K562 (cell line): Measurements from ENCODE around the gene RASD2. TPM values are rescaled to one million over a fixed set of nuclear protein-coding genes. Genes with fewer than 3 reads are reported as not detected.

Experiments used
- ATAC-seq: fragments of 200-7000 bp; cut with Tn5 transposase; 3 replicates; pipeline ENCODE4 v1.9.1; 2020; ENCODE audit warnings: moderate library complexity
- BruUV-seq: library from RNA; stranded (reverse); fragments of 400-500 nt; replicated peaks from 2 replicates; lab custom pipeline; 2021; lab: Mats Ljungman, UMichigan
- CTCF ChIA-PET: fragments of 300-600 bp; formaldehyde crosslinking; extraction: SDS; loops from one replicate; lab custom pipeline; 2021; ENCODE audit warnings: low intra/inter-chr PET ratio; lab: Yijun Ruan, JAX
- POLR2A ChIA-PET: fragments of 300-600, 350-650 bp; sonication (Branson Sonifier 250); formaldehyde crosslinking; extraction: SDS; loops from one replicate; lab custom pipeline; 2021; ENCODE audit warnings: antibody characterized with exemption, inconsistent platforms; lab: Yijun Ruan, JAX
- DNase-seq, 4 experiments: peaks; one replicate each; pipeline versions ENCODE4 v3.0.0 to v3.0.0-alpha.2; 2011 to 2018; ENCODE audit warnings: low spot score in 3 of 4, mixed read lengths in 3 of 4; ENCODE audit errors: extremely low read depth in 1 of 4
- FAIRE-seq: peaks from 2 replicates; lab custom pipeline; 2011; peaks lifted over from hg19 to GRCh38; lab: Jason Lieb, UNC
- H2AFZ ChIP-seq: 2 replicates; pipeline ENCODE4 v1.6.0; 2011; ENCODE audit warnings: low read depth, low read length, control low read depth, inconsistent platforms
- H3K27ac ChIP-seq: fragments of 200-600 bp; 3 replicates; pipeline ENCODE4 v1.8.0; 2011; ENCODE audit warnings: low read depth, mild to moderate bottlenecking, control low read depth, inconsistent platforms, low read length, moderate library complexity, mixed read lengths; ENCODE audit errors: extremely low read depth
- H3K27me3 ChIP-seq, 2 experiments: fragments of 300-600 bp in 1 of 2; 2 replicates in 1 of 2; 3 replicates in 1 of 2; pipeline versions ENCODE4 v1.6.0 to v1.8.0; 2011; ENCODE audit warnings: inconsistent platforms in 2 of 2, low read length in 2 of 2, mild to moderate bottlenecking in 1 of 2, mixed read lengths in 1 of 2, moderate library complexity in 1 of 2; ENCODE audit not compliant: control insufficient read depth in 2 of 2, insufficient read depth in 2 of 2
- H3K36me3 ChIP-seq: fragments of 300-600 bp; 3 replicates; pipeline ENCODE4 v1.8.0; 2011; ENCODE audit warnings: mild to moderate bottlenecking, low read length, inconsistent platforms; ENCODE audit not compliant: control insufficient read depth, insufficient read depth
- H3K4me1 ChIP-seq, 2 experiments: fragments of 200-600 bp in 1 of 2; replicated peaks in 1 of 2; 2 replicates in 1 of 2; 3 replicates in 1 of 2; pipeline versions ENCODE4 v1.5.1 to v1.8.0; 2011; ENCODE audit warnings: inconsistent platforms in 2 of 2, low read length in 2 of 2, mild to moderate bottlenecking in 1 of 2, mixed read lengths in 1 of 2, moderate library complexity in 1 of 2; ENCODE audit not compliant: control insufficient read depth in 2 of 2, insufficient read depth in 2 of 2
- H3K4me2 ChIP-seq: 2 replicates; pipeline ENCODE4 v1.6.1; 2011; ENCODE audit warnings: low read length, control low read depth, inconsistent platforms, mixed read lengths; ENCODE audit not compliant: insufficient read depth
- H3K4me3 ChIP-seq: fragments of 200-600 bp; sonication (generic), shearing (Covaris generic); 2 replicates; pipeline ENCODE4 v1.5.1; 2016; ENCODE audit warnings: control low read depth, inconsistent platforms
- H3K79me2 ChIP-seq: fragments of 200-600 bp; 3 replicates; pipeline ENCODE4 v1.8.0; 2011; ENCODE audit warnings: low read length, inconsistent platforms; ENCODE audit not compliant: control insufficient read depth, insufficient read depth
- H3K9ac ChIP-seq, 2 experiments: 2 replicates each; pipeline versions ENCODE4 v1.6.0 to v1.6.1; 2011; ENCODE audit warnings: low read depth in 2 of 2, low read length in 2 of 2, control low read depth in 1 of 2, inconsistent platforms in 1 of 2, mild to moderate bottlenecking in 1 of 2, mixed read lengths in 1 of 2; ENCODE audit not compliant: insufficient read depth in 1 of 2
- H3K9me1 ChIP-seq: one replicate; pipeline ENCODE4 v1.6.0; 2011; ENCODE audit warnings: inconsistent platforms, mild to moderate bottlenecking, low read length, moderate library complexity; ENCODE audit not compliant: control insufficient read depth, insufficient read depth
- H3K9me3 ChIP-seq: replicated peaks from 2 replicates; pipeline ENCODE4 v1.5.1; 2011; ENCODE audit warnings: low read depth, low read length, inconsistent platforms; ENCODE audit not compliant: control insufficient read depth, insufficient read depth
- H4K20me1 ChIP-seq: replicated peaks from 2 replicates; pipeline ENCODE4 v1.6.1; 2011; ENCODE audit warnings: low read length, inconsistent platforms, mixed read lengths; ENCODE audit not compliant: control insufficient read depth, insufficient read depth
- ATF4 ChIP-seq: fragments of 450-650 bp; formaldehyde crosslinking; IDR thresholded peaks from 2 replicates; pipeline ENCODE4 v1.4.0; 2022; ENCODE audit warnings: mild to moderate bottlenecking, moderate library complexity
- BCL6 ChIP-seq: fragments of 250-450 bp; sonication (Bioruptor Pico); IDR thresholded peaks from 2 replicates; pipeline ENCODE4 v1.4.0; 2020
- BHLHE40 ChIP-seq: IDR thresholded peaks from 2 replicates; pipeline ENCODE4 v1.6.1; 2011; ENCODE audit warnings: low read length, improper control_type of control experiment
- E2F1 ChIP-seq: sonication (generic); formaldehyde crosslinking; IDR thresholded peaks from 2 replicates; pipeline ENCODE4 v1.8.1; 2023; ENCODE audit warnings: mild to moderate bottlenecking, missing genetic modification reagents, moderate library complexity
- E2F3 ChIP-seq: fragments of 250-450 bp; sonication (Bioruptor Pico); IDR thresholded peaks from 2 replicates; pipeline ENCODE4 v1.4.0; 2020; ENCODE audit warnings: mild to moderate bottlenecking
- GTF2E2 ChIP-seq: fragments of 200-800 bp; sonication (Bioruptor generic); IDR thresholded peaks from 2 replicates; pipeline ENCODE4 v1.6.1; 2016; ENCODE audit warnings: missing genetic modification characterization, missing compliant biosample characterization
- IRF9 ChIP-seq: fragments of 450-650 bp; IDR thresholded peaks from 2 replicates; pipeline ENCODE4 v1.6.1; 2016; ENCODE audit warnings: missing biosample characterization, missing genetic modification characterization
- MYC ChIP-seq, 2 experiments: fragments of 250-450 bp in 1 of 2; sonication (Bioruptor Pico) in 1 of 2; IDR thresholded peaks; 2 replicates each; pipeline versions ENCODE4 v1.5.1 to v1.6.1; 2012 to 2021; ENCODE audit warnings: low read depth in 2 of 2, borderline replicate concordance in 1 of 2, improper control_type of control experiment in 1 of 2, low read length in 1 of 2, mild to moderate bottlenecking in 1 of 2, moderate library complexity in 1 of 2
- NCOA1 ChIP-seq: fragments of 450-650 bp; IDR thresholded peaks from 2 replicates; pipeline ENCODE4 v1.6.1; 2016; ENCODE audit warnings: low read depth
- POLR2H ChIP-seq: IDR thresholded peaks from 2 replicates; pipeline ENCODE4 v1.6.1; 2016; ENCODE audit warnings: missing genetic modification characterization, low read depth, mild to moderate bottlenecking, control low read depth, missing compliant biosample characterization, moderate library complexity
- SIX5 ChIP-seq, 2 experiments: IDR thresholded peaks; 2 replicates each; pipeline ENCODE4 v1.6.1; 2011; ENCODE audit warnings: low read length in 2 of 2, borderline replicate concordance in 1 of 2, low read depth in 1 of 2, mild to moderate bottlenecking in 1 of 2, moderate library complexity in 1 of 2; ENCODE audit not compliant: insufficient read depth in 1 of 2
- ZNF140 ChIP-seq: fragments of 250-450 bp; sonication (Bioruptor Pico); IDR thresholded peaks from 2 replicates; pipeline ENCODE4 v1.8.0; 2021; ENCODE audit warnings: moderate library complexity, mild to moderate bottlenecking, inconsistent platforms
- ZNF212 ChIP-seq: fragments of 450-650 bp; formaldehyde crosslinking; IDR thresholded peaks from 2 replicates; pipeline ENCODE4 v1.4.0; 2020; ENCODE audit warnings: mild to moderate bottlenecking
- ZNF77 ChIP-seq: fragments of 250-450 bp; sonication (Bioruptor Pico); IDR thresholded peaks from 2 replicates; pipeline ENCODE4 v1.5.0; 2020
- WGBS: fragments of 100-300 bp; shearing (Covaris generic); methylation state at CpG from one replicate; pipeline ENCODE4 v1.1.6; 2016; ENCODE audit warnings: low coverage, mixed read lengths; ENCODE audit not compliant: insufficient coverage; ENCODE audit errors: missing lambda C conversion rate; 5-methylcytosine and 5-hydroxymethylcytosine counted together
- in situ Hi-C: fragments of 300-500 bp; cut with MboI; formaldehyde crosslinking; loops from 4 replicates; pipeline ENCODE4 v1.15.0; 2018; ENCODE audit warnings: inconsistent platforms, mixed read lengths
- intact Hi-C: fragments of 100-400 bp; cut with micrococcal nuclease; formaldehyde crosslinking; loops from 2 replicates; pipeline ENCODE4 v1.14.2; 2022
- polyA plus RNA-seq, 8 experiments: library from polyadenylated mRNA; depleted of rRNA in 4 of 8; stranded (reverse) in 5 of 8; unstranded in 3 of 8; fragments of >200 nt; fragmentation: Nextera tagmentation in 2 of 8; fragmentation: Illumina TruSeq in 1 of 8; extraction: Ambion mirVana in 2 of 8; extraction: Trizol in 1 of 8; gene quantifications; 2 replicates each; pipeline versions ENCODE4 v1.2.1 to v1.2.3, GENCODE V29; 2011 to 2014; ENCODE audit warnings: inconsistent platforms in 1 of 8, missing spikeins in 1 of 8
- total RNA-seq, 7 experiments: library from RNA; depleted of rRNA in 6 of 7; stranded (reverse); fragments of >200 nt in 6 of 7; fragmentation: Illumina TruSeq in 2 of 7; extraction: Trizol in 2 of 7; gene quantifications; 2 replicates each; pipeline versions ENCODE4 v1.2.1 to v1.2.3, GENCODE V29; 2011 to 2021; ENCODE audit warnings: low replicate concordance in 1 of 7
- TF ChIP-seq, protein P1 (sequence below), 2 experiments: fragments of 450-650 bp; conservative IDR thresholded peaks; 2 replicates each; pipeline ENCODE4 v1.6.1; 2017; ENCODE audit warnings: mild to moderate bottlenecking in 2 of 2, moderate library complexity in 2 of 2
- TF ChIP-seq, protein P2 (sequence below): fragments of 450-650 bp; conservative IDR thresholded peaks from 2 replicates; pipeline ENCODE4 v1.6.1; 2016; ENCODE audit warnings: missing genetic modification characterization, low read depth, mild to moderate bottlenecking, missing compliant biosample characterization, moderate library complexity

RASD2 gene
- total and polyA plus RNA-seq, 9 of the 15 experiments (the other 6 are each of a cell fraction or from before 2014, with no cell fraction given), result 0.05 TPM; not detected in 8

DNA sequence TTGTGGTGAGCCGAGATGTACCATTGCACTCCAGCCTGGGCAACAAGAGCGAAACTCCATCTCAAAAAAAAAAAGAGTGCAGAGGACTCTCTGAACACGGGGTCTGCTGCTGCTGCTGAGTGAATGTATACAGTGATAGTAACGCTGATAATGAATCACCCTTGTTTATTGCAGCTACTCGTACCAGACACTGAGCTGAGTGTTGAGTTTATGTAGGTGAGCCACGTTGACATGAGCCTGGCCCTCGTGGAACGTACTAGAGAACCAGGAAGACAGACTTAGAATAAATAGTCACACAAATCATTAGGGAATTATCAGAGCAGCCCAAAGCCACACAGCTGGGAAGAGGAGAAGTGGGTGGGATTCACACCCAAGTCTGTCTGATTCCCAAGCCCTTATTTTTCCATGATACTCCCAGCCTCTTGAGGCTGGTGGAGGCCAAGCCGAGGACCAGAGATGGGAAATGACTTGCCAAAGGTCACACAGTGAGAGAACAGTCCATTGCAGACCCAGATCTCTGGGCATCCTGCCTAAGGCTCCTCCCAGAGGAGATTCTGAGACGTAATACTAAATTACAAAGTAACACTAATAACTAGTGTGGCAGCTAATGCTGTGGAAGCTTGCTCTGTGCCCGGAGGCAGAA, 41.7 kb downstream of the RASD2 start:
- no peak for ATAC-seq
- no peak overlapping the region for H3K4me3 ChIP-seq
- intact Hi-C loops, result loop anchor here (5.0 to 10.0 kb wide), 2 partner anchors 88 to 155 kb away; no protein-coding TSS in a partner anchor
- in situ Hi-C loops, result loop anchor here (5.0 kb wide), 2 partner anchors 150 to 230 kb away; no protein-coding TSS in a partner anchor
- H3K36me3 ChIP-seq, result no peaks in the 10 kb centered on the region
- no peaks in the 10 kb centered on the region for H3K9me3 ChIP-seq
- H3K9ac ChIP-seq, result no peak overlapping the region
- POLR2A ChIA-PET, result no interaction called here
- 14% methylated on average over 10 of the region's 11 CpGs for WGBS
- no peak overlapping the region for H3K4me2 ChIP-seq
- no peaks in the 10 kb centered on the region for H3K9me1 ChIP-seq
- no peak for DNase-seq
- H3K4me1 ChIP-seq, result no peaks in the 10 kb centered on the region
- H2AFZ ChIP-seq, result no peak overlapping the region
- no peaks in the 10 kb centered on the region for H3K79me2 ChIP-seq
- no peaks in the 10 kb centered on the region for H4K20me1 ChIP-seq
- no peaks in the 10 kb centered on the region for H3K27me3 ChIP-seq
- CTCF ChIA-PET, result interaction anchor here (2.4 kb wide), 2 partner anchors 151 to 231 kb away, joined by 12 to 22 read pairs; no protein-coding TSS in a partner anchor
- no TSS peak for BruUV-seq
- TF ChIP-seq SIX5 (IDR thresholded peaks at IDR 0.05; ENCODE audit: borderline replicate concordance in 1 of 2, insufficient read depth in 1 of 2, low read depth in 1 of 2, low read length in 2 of 2), result no peak
- no peak for TF ChIP-seq ZNF140 (CRISPR knock-in tag)
- no peak for TF ChIP-seq IRF9 (tag)
- TF ChIP-seq ZNF212, result no peak
- TF ChIP-seq, protein P1, sequence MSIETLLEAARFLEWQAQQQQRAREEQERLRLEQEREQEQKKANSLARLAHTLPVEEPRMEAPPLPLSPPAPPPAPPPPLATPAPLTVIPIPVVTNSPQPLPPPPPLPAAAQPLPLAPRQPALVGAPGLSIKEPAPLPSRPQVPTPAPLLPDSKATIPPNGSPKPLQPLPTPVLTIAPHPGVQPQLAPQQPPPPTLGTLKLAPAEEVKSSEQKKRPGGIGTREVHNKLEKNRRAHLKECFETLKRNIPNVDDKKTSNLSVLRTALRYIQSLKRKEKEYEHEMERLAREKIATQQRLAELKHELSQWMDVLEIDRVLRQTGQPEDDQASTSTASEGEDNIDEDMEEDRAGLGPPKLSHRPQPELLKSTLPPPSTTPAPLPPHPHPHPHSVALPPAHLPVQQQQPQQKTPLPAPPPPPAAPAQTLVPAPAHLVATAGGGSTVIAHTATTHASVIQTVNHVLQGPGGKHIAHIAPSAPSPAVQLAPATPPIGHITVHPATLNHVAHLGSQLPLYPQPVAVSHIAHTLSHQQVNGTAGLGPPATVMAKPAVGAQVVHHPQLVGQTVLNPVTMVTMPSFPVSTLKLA (conservative IDR thresholded peaks at IDR 0.05), result no peak
- TF ChIP-seq E2F1 (CRISPR knock-in tag), result no peak
- no peak for TF ChIP-seq NCOA1
- no peak for TF ChIP-seq ATF4 (CRISPR knock-in tag)
- TF ChIP-seq E2F3 (CRISPR knock-in tag), result no peak
- no peak for TF ChIP-seq ZNF77 (CRISPR knock-in tag)
- TF ChIP-seq BCL6 (CRISPR knock-in tag), result no peak
- TF ChIP-seq MYC (IDR thresholded peaks at IDR 0.05; ENCODE audit: low read depth, low read length), result no peak
- no peak for TF ChIP-seq MYC (CRISPR knock-in tag; IDR thresholded peaks at IDR 0.05; ENCODE audit: borderline replicate concordance, low read depth)
- TF ChIP-seq BHLHE40, result no peak
- TF ChIP-seq, protein P2, sequence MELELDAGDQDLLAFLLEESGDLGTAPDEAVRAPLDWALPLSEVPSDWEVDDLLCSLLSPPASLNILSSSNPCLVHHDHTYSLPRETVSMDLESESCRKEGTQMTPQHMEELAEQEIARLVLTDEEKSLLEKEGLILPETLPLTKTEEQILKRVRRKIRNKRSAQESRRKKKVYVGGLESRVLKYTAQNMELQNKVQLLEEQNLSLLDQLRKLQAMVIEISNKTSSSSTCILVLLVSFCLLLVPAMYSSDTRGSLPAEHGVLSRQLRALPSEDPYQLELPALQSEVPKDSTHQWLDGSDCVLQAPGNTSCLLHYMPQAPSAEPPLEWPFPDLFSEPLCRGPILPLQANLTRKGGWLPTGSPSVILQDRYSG (tag), result no peak
- TF ChIP-seq GTF2E2 (tag), result no peak
- no peak for TF ChIP-seq POLR2H (tag)
- FAIRE-seq, result no peak
- no peak overlapping the region for H3K27ac ChIP-seq
